ENCODE results near the gene SEMA7A.
"Not testable (repeated sequence)": the region's sequence is repeated elsewhere in the genome, so short reads cannot be mapped to it uniquely, and the experiment has no call there.

The SEMA7A gene

DNA sequence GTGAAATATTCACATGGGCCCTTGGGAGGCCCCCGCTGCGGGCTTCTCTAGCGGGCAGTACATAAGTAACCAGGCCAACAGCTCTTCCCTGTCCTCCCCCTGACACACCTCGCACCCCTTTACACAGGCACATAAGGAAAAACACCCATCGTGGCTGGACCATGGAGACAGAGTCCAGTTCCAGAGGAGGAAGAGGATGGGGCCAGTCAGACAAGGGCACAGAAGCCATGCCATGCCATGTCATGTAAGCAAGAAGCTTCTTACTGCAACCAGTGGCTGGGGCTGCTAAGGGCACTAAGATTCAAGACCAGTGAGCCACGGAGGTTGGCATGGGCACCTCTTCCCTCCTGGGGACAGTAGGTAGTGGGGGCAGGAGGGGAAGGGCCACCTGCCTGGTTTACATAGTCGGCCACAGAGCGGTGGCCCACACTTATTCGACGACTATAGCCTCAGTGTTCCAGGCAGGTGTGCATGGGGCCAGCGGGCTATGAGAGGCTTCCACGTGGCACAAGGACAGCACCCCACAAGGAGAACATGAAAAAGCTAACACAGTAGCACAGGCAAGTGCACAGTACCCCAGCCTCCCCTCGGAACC, 60.6 kb downstream of the SEMA7A start:
- no peak for DNase-seq (ENCODE audit: low read depth, low spot score)

- DNase-seq (ENCODE audit: low read depth, low spot score), result no peak
Measured at GRCh38 chr15:74370471-74370870, 63.3 kb downstream of the SEMA7A start.

DNA sequence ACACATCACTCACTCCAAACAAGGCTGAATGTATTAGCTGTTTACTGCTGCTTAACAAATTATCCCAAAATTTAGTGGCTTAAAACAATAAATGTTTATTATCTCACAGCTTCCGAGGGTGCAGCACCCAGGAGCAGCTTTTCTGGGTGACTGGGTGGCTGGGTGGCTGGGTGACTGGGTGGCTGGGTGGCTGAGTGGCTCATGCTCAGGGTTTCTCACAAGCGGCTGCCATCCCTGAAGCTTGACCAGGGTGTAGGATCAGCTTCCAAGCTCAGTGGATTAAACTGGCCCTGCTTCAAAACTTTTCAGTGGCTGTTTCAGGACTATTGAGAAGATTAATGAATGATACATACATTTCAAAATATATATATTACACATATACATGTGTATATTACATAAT, 64.0 kb downstream of the SEMA7A start:
- no peak for DNase-seq (ENCODE audit: low read depth, low spot score)

- DNase-seq (ENCODE audit: low read depth, low spot score), result no peak
Measured at GRCh38 chr15:74369084-74369745, 64.5 kb downstream of the SEMA7A start.

- no peak for DNase-seq (ENCODE audit: low read depth, low spot score)
Measured at GRCh38 chr15:74368121-74368520, 65.6 kb downstream of the SEMA7A start.

DNA sequence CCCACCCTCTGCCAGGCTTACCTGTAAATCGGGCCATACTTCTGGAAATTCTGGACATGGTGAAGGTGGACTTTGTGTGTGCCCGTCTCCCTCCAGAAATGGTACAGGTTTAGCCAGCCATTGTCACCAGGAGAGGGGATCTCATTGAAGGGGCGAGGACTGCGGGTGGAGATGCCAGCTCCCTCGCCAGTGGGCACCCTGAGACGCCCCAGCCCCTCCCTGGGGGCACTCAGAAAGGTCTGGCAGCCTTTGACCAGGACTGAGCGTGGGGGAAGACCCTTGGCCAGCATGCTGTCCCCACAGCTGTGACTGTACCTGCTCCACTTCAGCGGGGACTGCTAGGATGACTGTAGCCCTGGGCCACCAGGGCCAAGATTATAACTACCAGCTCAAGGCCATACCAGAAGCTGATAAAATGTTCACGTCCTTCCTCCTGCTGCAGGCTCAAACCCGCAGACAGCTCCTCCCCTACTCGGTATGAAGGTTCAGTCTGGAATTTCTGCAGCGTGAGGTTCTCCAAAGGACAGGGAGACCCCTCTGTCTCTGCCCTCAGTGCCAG, 66.4 kb downstream of the SEMA7A start, which contains the start of gene CYP11A1:
TSS of gene CYP11A1 (minus strand) at position 351 of the 559 bp plus-strand sequence. CDS start at position 290, 61 bp downstream.
- no peak for DNase-seq (ENCODE audit: low read depth, low spot score)

DNA sequence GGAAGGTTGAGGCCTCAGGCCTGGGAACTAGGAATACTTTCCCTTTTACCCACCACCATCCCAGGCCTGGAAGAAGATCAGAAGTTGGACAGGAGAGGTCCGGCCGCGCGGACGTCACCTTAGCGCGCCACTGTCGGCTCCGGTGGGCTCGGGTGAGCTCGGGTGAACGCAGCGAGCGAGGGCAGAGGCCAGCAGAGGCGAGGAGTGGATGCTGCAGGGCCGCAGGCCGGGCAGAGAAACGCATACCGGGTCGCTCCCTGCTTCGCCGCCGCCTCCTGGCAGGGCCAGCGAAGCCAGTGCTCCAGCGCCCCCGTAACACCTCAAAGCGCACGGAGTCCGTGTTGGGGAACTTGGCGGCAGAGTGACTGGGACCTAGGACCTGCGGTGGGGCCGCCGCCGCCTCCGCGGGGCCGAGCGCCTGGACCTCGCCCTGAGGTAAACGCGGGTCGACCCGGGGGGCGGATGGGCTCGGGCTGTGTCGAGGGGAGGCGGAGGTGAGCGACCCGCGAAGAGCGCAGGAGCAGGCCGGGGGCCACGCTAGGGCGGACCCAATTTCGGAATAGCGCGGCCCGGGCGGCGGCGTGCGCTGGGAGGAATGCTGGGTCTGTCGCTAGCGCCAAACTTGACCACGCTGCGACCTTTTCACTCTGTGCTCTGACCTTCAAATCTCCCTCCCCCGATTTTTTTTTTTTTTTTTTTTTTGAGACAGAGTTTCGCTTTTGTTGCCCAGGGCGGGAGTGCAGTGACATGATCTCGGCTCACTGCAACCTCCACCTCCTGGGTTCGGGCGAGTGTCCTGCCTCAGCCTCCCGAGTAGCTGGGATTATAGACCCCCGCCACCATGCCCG, 67.9 kb downstream of the SEMA7A start:
- no peak for DNase-seq (ENCODE audit: low read depth, low spot score)

DNA sequence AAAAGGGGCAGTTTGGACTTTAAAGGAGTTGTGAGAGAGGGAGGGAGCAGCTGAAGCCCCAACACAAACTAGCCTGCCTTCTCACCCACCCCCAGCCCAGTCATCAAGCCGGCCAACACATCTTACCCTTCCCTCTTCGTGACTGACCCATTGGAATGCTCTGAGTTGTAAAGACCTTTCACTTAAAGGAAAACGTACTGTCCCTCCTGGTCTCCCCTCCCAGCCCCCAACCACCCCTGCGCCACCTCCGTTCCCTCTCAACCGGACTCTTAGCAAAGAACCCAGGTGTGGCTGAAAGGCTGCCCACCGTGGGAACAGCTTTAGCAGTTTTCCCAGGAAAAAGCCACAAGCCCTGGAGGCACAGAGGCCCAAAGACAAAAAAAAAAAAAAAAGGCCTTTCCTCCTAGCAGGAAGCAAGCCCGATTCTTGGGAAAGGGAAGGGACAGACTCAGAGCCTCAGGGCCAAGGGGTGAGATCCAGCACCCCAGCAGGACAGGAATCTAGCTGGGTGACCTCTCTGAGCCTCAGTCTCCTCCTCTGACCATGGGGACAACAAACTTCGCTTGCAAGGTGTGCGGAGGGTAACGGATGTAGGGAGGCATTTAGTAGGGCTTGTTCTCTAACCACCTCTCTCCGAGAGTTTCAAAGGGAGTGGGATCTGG, 68.7 kb downstream of the SEMA7A start:
- DNase-seq (ENCODE audit: low read depth, low spot score), result no peak

- DNase-seq (ENCODE audit: low read depth, low spot score), result no peak
Measured at GRCh38 chr15:74362482-74362881, 71.3 kb downstream of the SEMA7A start.

DNA sequence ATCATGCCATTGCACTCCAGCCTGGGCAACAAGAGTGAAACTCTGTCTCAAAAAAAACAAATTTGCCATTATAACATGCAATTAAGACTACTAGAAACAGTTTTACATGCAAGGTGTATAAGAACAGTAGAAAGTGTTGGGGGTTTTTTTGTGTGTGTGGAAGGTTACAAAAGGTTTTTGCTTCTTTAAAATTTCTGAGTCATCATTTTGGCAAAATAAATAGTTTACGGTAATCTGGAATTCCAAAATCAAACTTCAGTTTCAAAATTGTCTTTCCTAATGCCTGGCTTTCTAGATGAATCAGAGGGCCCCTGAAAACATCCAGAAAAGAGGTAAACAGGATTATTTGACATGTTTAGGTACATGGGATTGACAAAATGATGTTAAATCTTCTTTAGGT, 72.9 kb downstream of the SEMA7A start:
- DNase-seq (ENCODE audit: low read depth, low spot score), result not testable (repeated sequence)

GRCh38 chr15:74359376-74359775, 74.4 kb downstream of the SEMA7A start:
- DNase-seq (ENCODE audit: low read depth, low spot score), result not testable (repeated sequence)
